HL-60 (cell line): ENCODE results near the gene SRSF4.
A peak's percentile ranks its signal among the peaks of the same experiment; 100 is the strongest.

ENCODE experiments used
- DNase-seq, 2 experiments: peaks; one replicate each; pipeline ENCODE4 v3.0.0-alpha.2; 2010 to 2020; ENCODE audit warnings: low read depth in 1 of 2, low spot score in 1 of 2
- H3K27ac ChIP-seq: fragments of 250-450 bp; sonication (Bioruptor Pico); replicated peaks from 2 replicates; pipeline ENCODE4 v1.5.1; 2020; ENCODE audit warnings: mild to moderate bottlenecking, moderate library complexity
- H3K27me3 ChIP-seq: fragments of 250-450 bp; sonication (Bioruptor Pico); 2 replicates; pipeline ENCODE4 v1.5.1; 2021; ENCODE audit warnings: mild to moderate bottlenecking, moderate library complexity; ENCODE audit not compliant: insufficient read depth, poor library complexity, severe bottlenecking
- H3K4me3 ChIP-seq: replicated peaks from 2 replicates; pipeline ENCODE4 v1.5.1; 2011; ENCODE audit warnings: mild to moderate bottlenecking, control low read depth, low read length; ENCODE audit not compliant: insufficient read depth
- CTCF ChIP-seq: IDR thresholded peaks from one replicate; pipeline ENCODE4 v1.5.1; 2011; ENCODE audit warnings: low read length, control low read depth, inconsistent platforms; ENCODE audit not compliant: insufficient read depth
- GABPA ChIP-seq: IDR thresholded peaks from 2 replicates; pipeline ENCODE4 v1.6.1; 2012; ENCODE audit warnings: low read depth
- POLR2AphosphoS5 ChIP-seq: IDR thresholded peaks from 2 replicates; pipeline ENCODE4 v1.6.1; 2012; ENCODE audit warnings: low read depth
- REST ChIP-seq: IDR thresholded peaks from 2 replicates; pipeline ENCODE4 v1.6.1; 2012; ENCODE audit warnings: low read depth; ENCODE audit not compliant: insufficient replicate concordance
- SPI1 ChIP-seq: IDR thresholded peaks from 2 replicates; pipeline ENCODE4 v1.6.1; 2012; ENCODE audit warnings: low read depth, mild to moderate bottlenecking, borderline replicate concordance

Gene SRSF4

DNA sequence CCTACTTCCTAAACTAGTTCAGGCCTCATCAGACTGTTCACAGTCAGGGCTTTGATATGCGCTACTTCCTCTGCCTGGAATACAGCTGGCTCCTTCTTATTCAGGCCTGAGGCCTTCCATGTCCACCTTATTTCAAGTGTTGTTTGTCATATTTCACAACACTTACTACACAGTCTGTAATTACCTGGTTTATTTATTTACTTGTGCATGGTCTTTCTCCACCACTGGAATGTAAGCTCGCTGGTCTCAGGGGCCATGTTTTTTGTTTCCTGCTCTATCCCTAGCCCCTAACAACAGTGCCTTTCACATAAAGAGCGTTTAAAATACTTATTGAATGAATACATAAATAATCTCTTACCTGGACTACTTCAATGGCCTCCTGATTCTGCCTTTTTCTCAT is 4.6 kb upstream of the SRSF4 start:
- H3K27ac ChIP-seq = no peak overlapping the region
- DNase-seq = no peak
- no peak overlapping the region for H3K4me3 ChIP-seq
- no peaks in the 10 kb centered on the region for H3K27me3 ChIP-seq
- TF ChIP-seq CTCF = no peak
- TF ChIP-seq SPI1 = no peak

- H3K4me3 ChIP-seq = no peak overlapping the region
- DNase-seq = no peak
- TF ChIP-seq GABPA (no peak), CTCF (no peak), REST (no peak), SPI1 (no peak), POLR2AphosphoS5 (no peak)
- no peak overlapping the region for H3K27ac ChIP-seq
- no peaks in the 10 kb centered on the region for H3K27me3 ChIP-seq
Measured at GRCh38 chr1:29183287-29183686, 1.6 kb upstream of the SRSF4 start.

GRCh38 chr1:29180497-29181412 is 945 bp downstream of the SRSF4 start:
- TF ChIP-seq CTCF = no peak
- peak in 1 of 2 experiments; percentile 24 for DNase-seq
- Histone ChIP-seq H3K27me3 (no peaks in the 10 kb centered on the region), H3K4me3 (peak overlapping the region; percentile 78), H3K27ac (peak overlapping the region; percentile 99)

GRCh38 chr1:29179641-29180184 is 2.0 kb downstream of the SRSF4 start:
- Histone ChIP-seq H3K4me3 (peak overlapping the region; percentile 78), H3K27me3 (no peaks in the 10 kb centered on the region), H3K27ac (peak overlapping the region; percentile 99)
- no peak for DNase-seq
- TF ChIP-seq SPI1 (no peak), CTCF (no peak), REST (no peak), POLR2AphosphoS5 (no peak), GABPA (no peak)
